ENCODE measurements around the gene CPO. TPM values are rescaled to one million over a fixed set of nuclear protein-coding genes. Genes with fewer than 3 reads are reported as not detected.

CPO gene
- total RNA-seq, 1 experiment from 2014 or later, result not detected

GRCh38 chr2:207008105-207008990, 69.0 kb downstream of the CPO start:
- H3K79me2 ChIP-seq (ENCODE audit: low read length), result no peaks in the 10 kb centered on the region
- no peaks in the 10 kb centered on the region for H3K9me3 ChIP-seq (ENCODE audit: low read length)
- no peak overlapping the region for H3K27ac ChIP-seq (ENCODE audit: low read length)
- no peaks in the 10 kb centered on the region for H4K20me1 ChIP-seq (ENCODE audit: insufficient read depth, low read depth, low read length)
- DNase-seq, result no peak
- H3K9me2 ChIP-seq (replicated peaks; ENCODE audit: insufficient read depth, low read length), result no peaks in the 10 kb centered on the region
- H3K4me2 ChIP-seq (ENCODE audit: low read depth, low read length, poor library complexity, severe bottlenecking), result no peak overlapping the region
- H3K27me3 ChIP-seq (ENCODE audit: low read length), result no peaks in the 10 kb centered on the region
- no peak overlapping the region for H3K9ac ChIP-seq (ENCODE audit: low read length)
- H3K36me3 ChIP-seq (ENCODE audit: insufficient read depth, low read length), result no peaks in the 10 kb centered on the region
- H3K4me3 ChIP-seq (ENCODE audit: low read length), result no peak overlapping the region
- H3K4me1 ChIP-seq (ENCODE audit: low read length), result no peaks in the 10 kb centered on the region
- H2AFZ ChIP-seq (ENCODE audit: low read length), result no peak overlapping the region

GRCh38 chr2:207012461-207012860, 73.1 kb downstream of the CPO start:
- Histone ChIP-seq H3K27me3 (ENCODE audit: low read length) (no peaks in the 10 kb centered on the region), H4K20me1 (ENCODE audit: insufficient read depth, low read depth, low read length) (no peaks in the 10 kb centered on the region), H2AFZ (ENCODE audit: low read length) (no peak overlapping the region), H3K79me2 (ENCODE audit: low read length) (no peaks in the 10 kb centered on the region), H3K27ac (ENCODE audit: low read length) (no peak overlapping the region), H3K9me3 (ENCODE audit: low read length) (no peaks in the 10 kb centered on the region), H3K4me3 (ENCODE audit: low read length) (no peak overlapping the region), H3K36me3 (ENCODE audit: insufficient read depth, low read length) (no peaks in the 10 kb centered on the region), H3K9ac (ENCODE audit: low read length) (no peak overlapping the region), H3K4me2 (ENCODE audit: low read depth, low read length, poor library complexity, severe bottlenecking) (no peak overlapping the region), H3K4me1 (ENCODE audit: low read length) (no peaks in the 10 kb centered on the region), H3K9me2 (replicated peaks; ENCODE audit: insufficient read depth, low read length) (no peaks in the 10 kb centered on the region)
- no peak for DNase-seq

DNA sequence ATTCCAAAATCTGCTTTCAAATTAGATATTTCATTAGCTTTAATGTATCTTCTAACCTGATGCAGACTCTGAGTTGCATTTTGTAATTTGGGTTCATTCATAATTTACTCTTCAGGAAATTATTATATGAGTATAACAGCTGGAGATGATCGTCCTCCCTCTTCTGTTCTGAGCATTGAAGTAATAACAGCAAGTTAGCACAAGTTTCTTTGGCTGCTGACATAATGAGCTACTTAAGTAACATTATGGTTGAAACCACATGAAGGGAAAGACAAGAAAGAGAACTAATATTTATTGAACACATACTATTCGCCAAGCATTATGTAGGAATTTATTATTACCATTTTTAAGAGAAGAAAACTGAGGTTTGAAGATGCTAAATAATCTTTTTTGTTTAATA, 75.1 kb downstream of the CPO start:
- no peak for DNase-seq
- H3K79me2 ChIP-seq (ENCODE audit: low read length), result no peaks in the 10 kb centered on the region
- no peaks in the 10 kb centered on the region for H3K27me3 ChIP-seq (ENCODE audit: low read length)
- no peak overlapping the region for H3K9ac ChIP-seq (ENCODE audit: low read length)
- H2AFZ ChIP-seq (ENCODE audit: low read length), result no peak overlapping the region
- H3K9me2 ChIP-seq (replicated peaks; ENCODE audit: insufficient read depth, low read length), result no peaks in the 10 kb centered on the region
- no peak overlapping the region for H3K27ac ChIP-seq (ENCODE audit: low read length)
- no peak overlapping the region for H3K4me3 ChIP-seq (ENCODE audit: low read length)
- no peaks in the 10 kb centered on the region for H4K20me1 ChIP-seq (ENCODE audit: insufficient read depth, low read depth, low read length)
- H3K4me1 ChIP-seq (ENCODE audit: low read length), result no peaks in the 10 kb centered on the region
- H3K36me3 ChIP-seq (ENCODE audit: insufficient read depth, low read length), result no peaks in the 10 kb centered on the region
- H3K9me3 ChIP-seq (ENCODE audit: low read length), result no peaks in the 10 kb centered on the region
- no peak overlapping the region for H3K4me2 ChIP-seq (ENCODE audit: low read depth, low read length, poor library complexity, severe bottlenecking)

GRCh38 chr2:207015901-207016300, 76.6 kb downstream of the CPO start:
- H3K9me2 ChIP-seq (replicated peaks; ENCODE audit: insufficient read depth, low read length), result no peaks in the 10 kb centered on the region
- H3K27me3 ChIP-seq (ENCODE audit: low read length), result no peaks in the 10 kb centered on the region
- no peak for DNase-seq
- H3K9ac ChIP-seq (ENCODE audit: low read length), result no peak overlapping the region
- H3K27ac ChIP-seq (ENCODE audit: low read length), result no peak overlapping the region
- H2AFZ ChIP-seq (ENCODE audit: low read length), result no peak overlapping the region
- H3K36me3 ChIP-seq (ENCODE audit: insufficient read depth, low read length), result no peaks in the 10 kb centered on the region
- H3K4me3 ChIP-seq (ENCODE audit: low read length), result no peak overlapping the region
- no peaks in the 10 kb centered on the region for H4K20me1 ChIP-seq (ENCODE audit: insufficient read depth, low read depth, low read length)
- H3K4me1 ChIP-seq (ENCODE audit: low read length), result no peaks in the 10 kb centered on the region
- no peaks in the 10 kb centered on the region for H3K79me2 ChIP-seq (ENCODE audit: low read length)
- no peaks in the 10 kb centered on the region for H3K9me3 ChIP-seq (ENCODE audit: low read length)
- H3K4me2 ChIP-seq (ENCODE audit: low read depth, low read length, poor library complexity, severe bottlenecking), result no peak overlapping the region

Other genes with a start within 250 kb of the CPO start
- not detected in 2 replicates for gene DYTN, start 221.1 kb upstream of the CPO start, total RNA-seq (2014; rRNA removed; shearing (Covaris generic); ENCODE audit: low replicate concordance)
- 1.7 and 2.8 TPM in 2 replicates for gene MDH1B, start 174.2 kb upstream of the CPO start, total RNA-seq (2014; rRNA removed; shearing (Covaris generic); ENCODE audit: low replicate concordance)
- 23.1 and 36.9 TPM in 2 replicates for gene FASTKD2, start 173.9 kb upstream of the CPO start, total RNA-seq (2014; rRNA removed; shearing (Covaris generic); ENCODE audit: low replicate concordance)
- gene KLF7, start 226.4 kb downstream of the CPO start, total RNA-seq (2014; rRNA removed; shearing (Covaris generic); ENCODE audit: low replicate concordance), result 6.5 and 8.8 TPM in 2 replicates

All from Karpas-422 (cell line).